DND-41 (cell line): ENCODE measurements around the gene TMX4.

Experiments used
- ATAC-seq: fragments of 200-7000 bp; cut with Tn5 transposase; 3 replicates; pipeline ENCODE4 v1.9.1; 2021; ENCODE audit warnings: low read depth; ENCODE audit not compliant: insufficient read depth
- DNase-seq: peaks from one replicate; pipeline ENCODE4 v3.0.0-alpha.2; 2020
- H2AFZ ChIP-seq: 2 replicates; pipeline ENCODE4 v1.6.0; 2012; ENCODE audit warnings: low read depth, low read length
- H3K27ac ChIP-seq: 2 replicates; pipeline ENCODE4 v1.5.1; 2012; ENCODE audit warnings: low read length, inconsistent platforms
- H3K27me3 ChIP-seq: fragments of 200-600 bp; sonication (generic); 2 replicates; pipeline ENCODE4 v1.6.0; 2012; ENCODE audit warnings: low read length, mild to moderate bottlenecking, inconsistent platforms; ENCODE audit not compliant: insufficient read depth, poor library complexity
- H3K36me3 ChIP-seq: 2 replicates; pipeline ENCODE4 v1.5.1; 2012; ENCODE audit warnings: low read length, inconsistent platforms; ENCODE audit not compliant: insufficient read depth
- H3K4me1 ChIP-seq: 2 replicates; pipeline ENCODE4 v1.5.1; 2012; ENCODE audit warnings: mild to moderate bottlenecking, low read length; ENCODE audit not compliant: insufficient read depth
- H3K4me2 ChIP-seq: 2 replicates; pipeline ENCODE4 v1.6.0; 2012; ENCODE audit warnings: mild to moderate bottlenecking, moderate library complexity, low read length, inconsistent platforms; ENCODE audit not compliant: insufficient read depth
- H3K4me3 ChIP-seq, 2 experiments: fragments of 200-600 bp in 1 of 2; shearing (Covaris generic) in 1 of 2; 2 replicates each; pipeline ENCODE4 v1.5.1; 2012 to 2016; ENCODE audit warnings: inconsistent platforms in 2 of 2, low read length in 2 of 2, mild to moderate bottlenecking in 2 of 2, low read depth in 1 of 2, moderate library complexity in 1 of 2
- H3K79me2 ChIP-seq: 2 replicates; pipeline ENCODE4 v1.6.0; 2012; ENCODE audit warnings: low read length, inconsistent platforms; ENCODE audit not compliant: insufficient read depth
- H3K9ac ChIP-seq: 2 replicates; pipeline ENCODE4 v1.6.0; 2012; ENCODE audit warnings: low read depth, mild to moderate bottlenecking, inconsistent platforms, low read length, moderate library complexity
- H3K9me3 ChIP-seq: 2 replicates; pipeline ENCODE4 v1.5.1; 2012; ENCODE audit warnings: low read length, moderate library complexity, mild to moderate bottlenecking, inconsistent platforms; ENCODE audit not compliant: insufficient read depth, severe bottlenecking
- H4K20me1 ChIP-seq: 2 replicates; pipeline ENCODE4 v1.6.0; 2012; ENCODE audit warnings: low read length; ENCODE audit not compliant: insufficient read depth
- EZH2 ChIP-seq: IDR thresholded peaks from 3 replicates; pipeline ENCODE4 v1.6.1; 2012; ENCODE audit warnings: borderline replicate concordance, low read depth, mild to moderate bottlenecking, moderate library complexity, low read length, inconsistent platforms; ENCODE audit not compliant: severe bottlenecking
- TF ChIP-seq, protein P1 (sequence below): IDR thresholded peaks from 2 replicates; pipeline ENCODE4 v1.5.1; 2012; ENCODE audit warnings: borderline replicate concordance, low read length, moderate library complexity, mild to moderate bottlenecking; ENCODE audit not compliant: poor library complexity, severe bottlenecking; ENCODE audit errors: extremely low read depth

TMX4 gene

DNA sequence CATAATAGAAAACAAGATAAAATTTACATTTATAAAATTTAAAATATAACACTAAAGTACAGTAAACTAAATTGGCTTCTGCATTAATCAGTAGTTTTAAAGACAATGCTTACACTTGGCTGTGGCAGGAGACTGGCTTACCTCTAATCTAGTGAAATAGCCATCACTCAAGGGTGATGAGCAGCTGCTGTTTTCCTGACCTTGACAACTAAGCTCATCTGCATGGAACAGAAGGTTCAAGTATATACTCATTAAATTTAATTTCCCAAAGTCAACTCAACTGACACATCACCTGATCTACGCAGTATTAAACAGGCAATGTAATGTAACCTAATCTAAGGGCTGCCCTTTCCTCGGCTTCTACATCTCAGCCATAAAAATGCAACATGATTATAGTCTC is 14.5 kb downstream of the TMX4 start:
- peaks cover 13% of the 10 kb centered on the region; the same call in 1 of the 2 replicates for H3K36me3 ChIP-seq
- no peak overlapping the region for H3K27ac ChIP-seq
- no peak for DNase-seq
- H3K4me1 ChIP-seq, result no peaks in the 10 kb centered on the region
- H3K4me2 ChIP-seq, result no peak overlapping the region
- no peak for ATAC-seq
- H3K79me2 ChIP-seq, result no peaks in the 10 kb centered on the region
- H2AFZ ChIP-seq, result no peak overlapping the region
- no peak overlapping the region for H3K9ac ChIP-seq
- no peaks in the 10 kb centered on the region for H3K27me3 ChIP-seq
- no peak overlapping the region for H3K4me3 ChIP-seq
- no peaks in the 10 kb centered on the region for H3K9me3 ChIP-seq
- TF ChIP-seq EZH2, result no peak
- TF ChIP-seq, protein P1, sequence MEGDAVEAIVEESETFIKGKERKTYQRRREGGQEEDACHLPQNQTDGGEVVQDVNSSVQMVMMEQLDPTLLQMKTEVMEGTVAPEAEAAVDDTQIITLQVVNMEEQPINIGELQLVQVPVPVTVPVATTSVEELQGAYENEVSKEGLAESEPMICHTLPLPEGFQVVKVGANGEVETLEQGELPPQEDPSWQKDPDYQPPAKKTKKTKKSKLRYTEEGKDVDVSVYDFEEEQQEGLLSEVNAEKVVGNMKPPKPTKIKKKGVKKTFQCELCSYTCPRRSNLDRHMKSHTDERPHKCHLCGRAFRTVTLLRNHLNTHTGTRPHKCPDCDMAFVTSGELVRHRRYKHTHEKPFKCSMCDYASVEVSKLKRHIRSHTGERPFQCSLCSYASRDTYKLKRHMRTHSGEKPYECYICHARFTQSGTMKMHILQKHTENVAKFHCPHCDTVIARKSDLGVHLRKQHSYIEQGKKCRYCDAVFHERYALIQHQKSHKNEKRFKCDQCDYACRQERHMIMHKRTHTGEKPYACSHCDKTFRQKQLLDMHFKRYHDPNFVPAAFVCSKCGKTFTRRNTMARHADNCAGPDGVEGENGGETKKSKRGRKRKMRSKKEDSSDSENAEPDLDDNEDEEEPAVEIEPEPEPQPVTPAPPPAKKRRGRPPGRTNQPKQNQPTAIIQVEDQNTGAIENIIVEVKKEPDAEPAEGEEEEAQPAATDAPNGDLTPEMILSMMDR, result no peak
- H4K20me1 ChIP-seq, result no peaks in the 10 kb centered on the region

DNA sequence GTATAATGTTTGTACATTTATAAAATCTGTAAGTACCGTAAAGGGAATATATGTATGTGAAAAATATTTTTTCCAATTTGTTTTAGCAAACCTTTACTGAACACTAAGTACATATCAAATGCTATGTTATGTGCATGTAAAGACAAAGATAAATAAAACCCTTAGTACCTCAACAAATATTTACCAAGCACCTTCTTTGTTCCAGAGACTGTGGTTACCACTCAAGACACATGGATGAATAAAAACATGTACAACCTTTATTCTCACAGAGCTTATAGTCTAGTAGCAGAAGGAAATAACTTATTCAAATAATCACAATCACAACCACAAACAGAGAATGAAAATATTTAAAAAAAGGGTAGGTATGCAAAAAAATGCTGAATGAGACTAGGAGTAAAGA is 17.5 kb downstream of the TMX4 start:
- no peak overlapping the region for H2AFZ ChIP-seq
- H3K27me3 ChIP-seq, result no peaks in the 10 kb centered on the region
- H3K4me2 ChIP-seq, result no peak overlapping the region
- H3K4me3 ChIP-seq, result no peak overlapping the region
- no peaks in the 10 kb centered on the region for H3K9me3 ChIP-seq
- DNase-seq (no peak), ATAC-seq (no peak)
- no peaks in the 10 kb centered on the region for H3K79me2 ChIP-seq
- TF ChIP-seq, protein P1, result no peak
- TF ChIP-seq EZH2, result no peak
- H3K36me3 ChIP-seq, result peaks cover 37% of the 10 kb centered on the region
- no peak overlapping the region for H3K9ac ChIP-seq
- H3K27ac ChIP-seq, result no peak overlapping the region
- no peaks in the 10 kb centered on the region for H3K4me1 ChIP-seq
- H4K20me1 ChIP-seq, result no peaks in the 10 kb centered on the region

DNA sequence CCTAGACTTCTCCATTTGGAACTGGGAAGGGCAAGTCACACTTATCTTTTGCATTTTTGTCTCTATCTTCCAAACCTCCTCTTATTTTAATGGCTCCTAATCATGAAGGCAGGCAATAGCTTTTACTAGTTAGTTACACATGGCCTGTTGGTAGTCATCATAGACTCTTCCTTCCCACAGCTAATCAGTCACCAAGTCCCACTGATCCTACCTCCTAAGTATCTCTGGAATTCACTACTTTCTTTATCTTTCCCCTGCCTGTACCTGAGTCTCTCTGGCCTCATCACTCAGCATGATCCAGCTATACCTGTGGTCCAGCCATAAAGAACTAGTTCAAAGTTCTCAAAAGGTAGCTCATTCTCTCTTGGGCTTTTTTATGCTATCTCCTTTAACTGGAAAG is 18.8 kb downstream of the TMX4 start:
- H3K9ac ChIP-seq, result no peak overlapping the region
- DNase-seq (no peak), ATAC-seq (no peak)
- no peak overlapping the region for H2AFZ ChIP-seq
- H3K9me3 ChIP-seq, result peaks cover 3% of the 10 kb centered on the region
- no peaks in the 10 kb centered on the region for H3K27me3 ChIP-seq
- H3K4me1 ChIP-seq, result no peaks in the 10 kb centered on the region
- H3K4me3 ChIP-seq, result no peak overlapping the region
- no peaks in the 10 kb centered on the region for H3K79me2 ChIP-seq
- no peaks in the 10 kb centered on the region for H4K20me1 ChIP-seq
- H3K4me2 ChIP-seq, result no peak overlapping the region
- H3K36me3 ChIP-seq, result peaks cover 49% of the 10 kb centered on the region
- no peak for TF ChIP-seq EZH2
- TF ChIP-seq, protein P1, result no peak
- no peak overlapping the region for H3K27ac ChIP-seq

DNA sequence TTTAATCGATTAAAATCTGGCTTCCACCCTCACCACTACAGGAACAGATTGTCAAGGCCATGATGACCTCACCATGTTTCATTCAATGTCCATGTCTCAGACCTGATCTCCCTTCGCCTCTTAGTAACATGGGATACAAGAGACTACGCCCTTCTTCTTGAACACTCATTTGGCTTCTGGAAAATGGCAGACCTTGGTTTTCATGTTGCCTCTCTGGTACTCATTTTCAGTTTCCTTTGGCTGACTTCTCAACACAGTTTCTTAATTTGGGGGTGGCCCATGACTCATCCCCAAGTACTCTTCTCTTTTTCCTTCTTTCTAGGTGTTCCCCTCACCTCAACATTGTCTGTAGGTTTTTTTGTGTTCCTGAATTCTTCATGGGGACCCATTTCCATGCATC is 22.7 kb downstream of the TMX4 start:
- H3K4me1 ChIP-seq, result no peaks in the 10 kb centered on the region
- H3K79me2 ChIP-seq, result no peaks in the 10 kb centered on the region
- peaks cover 18% of the 10 kb centered on the region for H3K9me3 ChIP-seq
- peaks cover 72% of the 10 kb centered on the region for H3K36me3 ChIP-seq
- DNase-seq (no peak), ATAC-seq (no peak)
- no peaks in the 10 kb centered on the region for H3K27me3 ChIP-seq
- TF ChIP-seq, protein P1, result no peak
- TF ChIP-seq EZH2, result no peak
- no peak overlapping the region for H3K27ac ChIP-seq
- no peaks in the 10 kb centered on the region for H4K20me1 ChIP-seq
- H3K4me3 ChIP-seq, result no peak overlapping the region
- no peak overlapping the region for H3K4me2 ChIP-seq
- H2AFZ ChIP-seq, result no peak overlapping the region
- H3K9ac ChIP-seq, result no peak overlapping the region
